Stimulated activated CD4-positive, alpha-beta T cell treated with anti-CD3 and anti-CD28 coated beads, Interleukin-15, amount 100 ng/mL, for 24 hours (primary cell): ENCODE data around the gene ZNF429.
"Not testable (repeated sequence)": the region's sequence is repeated elsewhere in the genome, so short reads cannot be mapped to it uniquely, and the experiment has no call there.

Source experiments
- DNase-seq: peaks from one replicate; pipeline ENCODE4 v3.0.0-alpha.2; 2020

The ZNF429 gene

DNA sequence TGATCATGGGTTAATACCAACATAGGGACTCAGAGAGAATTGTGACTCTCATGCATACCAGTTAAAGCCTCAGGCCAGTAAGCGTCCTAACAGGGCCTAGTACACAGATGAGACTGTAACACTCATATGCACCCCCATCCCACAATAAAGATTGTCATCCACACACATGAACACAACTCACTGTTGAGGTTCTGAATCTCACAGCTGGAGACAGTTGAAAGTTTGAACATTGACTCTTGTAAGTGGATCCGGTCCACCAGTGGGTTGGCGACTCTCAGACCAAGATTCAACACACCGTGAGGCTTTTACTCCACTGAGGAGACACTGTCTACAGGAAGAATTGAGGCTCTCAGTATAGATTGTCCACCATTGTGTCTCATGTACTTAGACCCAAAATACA, 88.1 kb downstream of the ZNF429 start:
- no peak for DNase-seq

DNA sequence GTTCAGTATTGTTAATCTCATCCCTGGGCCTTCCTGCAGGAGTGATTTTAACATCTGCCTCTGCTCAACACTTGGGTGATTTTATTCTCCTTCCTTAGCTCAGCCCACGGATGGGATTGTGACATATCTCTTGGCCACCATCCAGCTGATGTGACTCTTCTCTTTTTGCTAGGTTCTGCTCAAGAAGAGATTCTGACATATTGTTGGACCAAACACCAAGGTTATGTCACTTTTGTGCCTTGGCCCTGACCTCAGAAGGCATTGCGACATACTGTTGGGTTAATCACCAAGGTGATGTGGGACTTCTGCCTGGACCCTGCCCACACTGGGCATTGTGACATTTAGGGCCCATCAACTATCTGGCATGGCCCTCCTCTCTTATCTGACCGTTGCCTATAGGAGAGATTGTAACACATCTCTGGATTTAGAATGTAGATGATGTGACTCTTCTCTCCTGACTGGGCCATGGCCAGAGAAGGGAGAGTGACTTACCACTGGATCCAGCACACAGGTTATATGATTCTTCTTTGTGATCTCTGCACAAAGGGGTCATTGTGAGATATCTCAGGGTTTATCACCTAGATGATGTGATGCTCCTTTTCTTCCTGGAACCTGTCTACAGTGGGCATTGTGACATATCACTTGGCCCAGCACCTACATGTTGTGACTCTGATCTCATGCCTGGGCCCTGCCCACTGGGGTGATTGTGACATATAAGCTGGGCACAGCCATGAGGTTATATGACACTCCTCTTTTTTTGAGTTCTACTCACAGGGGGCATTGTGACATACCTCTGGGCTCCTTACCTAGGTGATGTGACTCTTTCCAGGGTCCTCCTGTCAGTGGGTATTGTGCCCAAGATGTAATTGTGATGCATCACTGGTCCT, 88.8 kb downstream of the ZNF429 start:
- no peak for DNase-seq

DNA sequence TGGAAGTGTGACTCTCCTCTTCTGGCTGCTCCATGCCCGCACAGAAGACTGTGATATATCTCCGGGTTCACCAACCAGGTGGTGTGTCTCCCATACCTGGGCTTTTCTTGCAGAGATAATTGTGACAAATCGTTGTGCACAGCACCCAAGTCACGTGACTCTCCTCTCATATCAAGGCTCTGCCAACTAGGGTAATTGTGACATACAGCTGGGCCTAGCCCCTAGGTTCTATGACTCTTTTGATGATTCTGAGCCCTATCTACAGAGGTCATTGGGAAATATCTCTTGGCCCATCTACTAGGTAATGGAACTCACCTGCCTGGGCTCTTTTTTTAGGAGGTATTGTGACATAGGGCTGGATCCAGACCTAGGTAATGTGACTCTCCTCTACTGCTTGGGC, 89.8 kb downstream of the ZNF429 start:
- DNase-seq: no peak

DNA sequence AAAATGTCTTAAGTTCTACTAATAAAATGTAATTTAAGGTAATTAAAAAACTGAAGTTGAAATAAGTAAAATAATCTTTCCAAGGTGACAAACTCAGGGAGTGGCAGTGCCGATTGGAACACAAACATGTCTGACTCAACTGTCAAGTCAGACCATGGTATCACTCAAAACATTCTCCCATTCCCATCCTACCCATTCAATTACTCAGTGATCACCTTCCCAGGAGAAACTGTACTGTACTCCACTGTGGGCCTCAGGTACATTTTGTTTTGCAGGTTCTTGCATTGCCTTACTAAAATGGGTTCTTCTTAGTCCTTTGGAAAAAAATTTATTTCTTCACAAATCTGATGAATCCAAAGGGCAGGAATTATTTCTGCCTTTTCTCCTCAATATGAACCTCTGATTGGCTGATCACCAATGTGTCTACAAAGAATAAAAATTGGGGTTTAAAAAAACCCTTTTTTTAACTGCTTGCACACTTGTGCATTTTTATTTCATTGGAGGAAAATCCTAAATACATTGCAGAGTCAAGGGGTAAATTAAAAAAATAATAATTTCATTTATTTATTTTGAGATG, 96.8 kb downstream of the ZNF429 start:
- no peak for DNase-seq

DNA sequence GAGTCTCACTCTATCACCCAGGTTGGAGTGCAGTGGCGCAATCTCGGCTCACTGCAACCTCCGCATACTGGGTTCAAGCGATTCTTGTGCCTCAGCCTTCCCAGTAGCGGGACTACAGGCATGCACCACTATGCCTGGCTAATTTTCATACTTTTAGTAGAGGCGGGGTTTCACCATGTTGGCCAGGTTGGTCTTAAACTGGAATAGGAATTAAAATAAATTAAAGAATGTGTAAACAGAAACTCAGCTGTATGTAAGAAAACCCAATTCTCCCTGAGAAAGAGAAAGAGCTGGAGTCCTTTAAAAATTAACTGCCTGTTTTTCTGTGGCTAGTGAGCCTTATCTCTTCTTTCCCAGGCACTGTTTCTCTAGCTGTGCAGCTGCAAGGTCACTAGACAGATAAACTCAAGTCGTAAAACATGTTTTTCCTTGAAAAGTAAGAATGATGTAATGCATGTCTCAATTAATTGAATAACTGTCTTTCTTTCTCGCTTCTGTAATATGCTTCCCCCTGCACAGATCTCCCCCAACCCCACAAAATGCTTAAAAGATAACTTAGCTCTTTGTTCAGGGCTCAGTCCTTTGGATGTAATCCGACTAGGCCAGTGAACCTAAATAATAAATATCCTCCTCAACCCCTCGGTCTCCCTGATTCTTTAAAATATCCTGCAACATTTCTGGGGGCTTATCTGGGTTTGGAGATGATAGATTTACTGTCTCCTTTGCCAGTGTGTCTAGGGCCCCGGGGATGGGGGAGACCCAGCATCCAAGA, 97.4 kb downstream of the ZNF429 start:
- not testable (repeated sequence) for DNase-seq

DNA sequence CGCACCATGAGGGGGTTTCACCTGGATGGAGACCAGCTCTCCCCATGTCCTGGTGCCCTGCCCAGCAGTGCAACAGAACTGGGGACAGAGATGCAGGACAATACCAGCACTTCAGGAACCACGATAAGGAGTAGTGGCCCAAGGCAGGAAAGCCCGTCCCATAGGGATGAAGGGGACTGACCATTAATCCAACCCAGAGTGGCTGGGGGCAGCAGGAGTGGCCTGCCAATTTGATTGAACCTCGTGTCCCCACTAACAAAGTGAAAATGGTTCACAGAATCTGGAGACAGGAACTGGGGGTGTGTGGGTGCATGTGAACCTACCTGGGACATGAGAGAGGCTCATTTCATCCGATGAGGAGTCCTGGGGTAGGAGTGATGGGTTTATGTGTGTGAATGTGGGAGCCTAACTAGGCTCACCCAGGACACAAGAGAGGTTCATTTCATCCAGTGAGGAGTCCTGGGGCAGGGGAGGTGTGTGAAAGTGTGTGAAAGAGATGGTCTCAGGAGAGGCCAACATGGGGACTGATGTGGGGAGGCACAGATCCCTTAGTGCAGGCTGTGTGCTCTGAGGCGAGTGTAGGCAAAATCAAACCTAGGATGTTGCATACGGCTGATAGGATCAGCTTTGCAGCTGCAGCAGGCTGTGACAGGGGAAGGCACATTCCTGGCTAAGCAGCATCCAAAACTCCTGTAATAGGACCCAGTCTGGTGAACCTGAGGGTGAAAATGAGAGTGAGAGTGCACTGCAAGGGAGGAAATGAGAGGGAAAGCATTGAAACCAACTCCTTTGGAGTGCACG, 98.2 kb downstream of the ZNF429 start:
- DNase-seq: no peak

DNA sequence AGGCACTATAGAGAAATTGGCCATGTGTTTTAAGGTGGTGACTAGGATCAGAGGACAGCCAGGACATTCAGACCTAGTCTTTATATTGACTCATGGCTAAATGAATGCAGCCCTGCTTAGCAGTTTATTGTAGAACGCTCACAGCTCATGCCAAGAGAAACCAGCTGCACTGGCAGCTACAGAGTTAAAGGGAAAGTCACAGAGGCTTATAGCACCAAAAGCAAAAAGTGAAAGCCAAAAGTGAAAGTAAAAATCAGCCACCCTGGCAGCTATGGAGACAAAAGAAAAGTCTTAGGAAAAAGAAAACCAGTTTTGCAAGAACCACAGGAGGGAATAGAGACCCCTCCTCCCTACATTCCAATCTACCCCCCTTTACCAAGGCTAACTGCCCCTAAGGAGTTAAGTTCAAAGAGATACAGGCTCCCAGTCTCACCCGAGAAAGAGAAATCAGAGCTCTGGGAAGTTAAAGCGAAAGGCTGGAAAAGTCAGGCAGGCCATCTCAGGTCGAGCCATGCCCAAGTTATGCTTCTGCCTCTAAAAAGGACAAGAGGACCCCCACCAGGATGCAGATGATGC, 99.0 kb downstream of the ZNF429 start:
- peak; percentile 9 for DNase-seq
